CD4-positive, CD25-positive, alpha-beta regulatory T cell (primary cell): ENCODE measurements around the gene PIGL. TPM values are rescaled to one million over a fixed set of nuclear protein-coding genes. Genes with fewer than 3 reads are reported as not detected.

Experiments
- ATAC-seq, 2 donors: fragments of 150-1000 bp; cut with Tn5 transposase; one replicate each; pipeline ENCODE4 v1.10.0; 2021; ENCODE audit warnings: low read depth in 2 of 2, moderate number of reproducible peaks in 2 of 2, moderate library complexity in 1 of 2
- DNase-seq, 3 donors: peaks; one replicate each; pipeline versions ENCODE4 v3.0.0 to v3.0.0-alpha.2; 2012 to 2022; ENCODE audit warnings: mixed read lengths in 1 of 3
- H3K27ac ChIP-seq: one replicate; pipeline ENCODE4 v1.7.0; 2013; ENCODE audit warnings: mild to moderate bottlenecking, low read length; ENCODE audit not compliant: insufficient read depth, poor library complexity, severe bottlenecking
- H3K27me3 ChIP-seq: one replicate; pipeline ENCODE4 v1.7.0; 2013; ENCODE audit warnings: low read length; ENCODE audit not compliant: control insufficient read depth, insufficient read depth
- H3K36me3 ChIP-seq: one replicate; pipeline ENCODE4 v1.7.0; 2013; ENCODE audit warnings: mild to moderate bottlenecking, low read length, moderate library complexity; ENCODE audit not compliant: control insufficient read depth, insufficient read depth
- H3K4me1 ChIP-seq: 2 replicates; pipeline ENCODE4 v1.7.0; 2013; ENCODE audit warnings: mild to moderate bottlenecking, low read length; ENCODE audit not compliant: insufficient read depth, control insufficient read depth, poor library complexity, severe bottlenecking
- H3K4me3 ChIP-seq: one replicate; pipeline ENCODE4 v1.7.0; 2013; ENCODE audit warnings: low read depth, mild to moderate bottlenecking, low read length, moderate library complexity
- H3K9me3 ChIP-seq, 2 experiments: 1 replicate in 1 of 2; 2 replicates in 1 of 2; pipeline ENCODE4 v1.7.0; 2013; ENCODE audit warnings: low read length in 2 of 2, mild to moderate bottlenecking in 1 of 2, moderate library complexity in 1 of 2; ENCODE audit not compliant: control insufficient read depth in 2 of 2
- H3K27ac Mint-ChIP-seq, 3 donors: one replicate each; pipeline ENCODE4 v1.8.0; 2020 to 2022; ENCODE audit warnings: mild to moderate bottlenecking in 3 of 3, mixed read lengths in 3 of 3, moderate library complexity in 2 of 3
- H3K27me3 Mint-ChIP-seq: one replicate; pipeline ENCODE4 v1.8.0; 2022; ENCODE audit warnings: mild to moderate bottlenecking, mixed read lengths
- H3K36me3 Mint-ChIP-seq: one replicate; pipeline ENCODE4 v1.8.0; 2020; ENCODE audit warnings: mixed read lengths
- H3K4me1 Mint-ChIP-seq, 4 donors: one replicate each; pipeline ENCODE4 v1.8.0; 2020 to 2022; ENCODE audit warnings: mixed read lengths in 4 of 4, mild to moderate bottlenecking in 1 of 4
- H3K4me3 Mint-ChIP-seq, 4 donors: one replicate each; pipeline ENCODE4 v1.8.0; 2020 to 2022; ENCODE audit warnings: mild to moderate bottlenecking in 4 of 4, mixed read lengths in 4 of 4, moderate library complexity in 3 of 4
- H3K9me3 Mint-ChIP-seq, 7 donors: one replicate each; pipeline ENCODE4 v1.8.0; 2020 to 2022; ENCODE audit warnings: mixed read lengths in 7 of 7, mild to moderate bottlenecking in 3 of 7, moderate library complexity in 2 of 7
- polyA plus RNA-seq, 4 donors: library from polyadenylated mRNA; unstranded; fragments of 300-500 nt; fragmentation: Illumina TruSeq; gene quantifications; one replicate each; pipeline ENCODE4 v1.2.3, GENCODE V29; 2021
- total RNA-seq: library from RNA; stranded (reverse); gene quantifications from one replicate; pipeline ENCODE4 v1.2.3, GENCODE V29; 2022

Gene PIGL
- total and polyA plus RNA-seq, 5 donors from 2014 or later, result 8.7 to 59.4 (median 11.5) TPM

GRCh38 chr17:16358394-16358793, 141.4 kb downstream of the PIGL start:
- Histone ChIP-seq H3K27me3 (peaks cover 2% of the 10 kb centered on the region), H3K4me1 (peaks cover 3% of the 10 kb centered on the region), H3K27ac (no peak overlapping the region), H3K9me3 (no peaks in the 10 kb centered on the region), H3K4me3 (no peak overlapping the region), H3K36me3 (no peaks in the 10 kb centered on the region)
- Mint-ChIP-seq H3K4me1 (peaks cover 4 to 5% (median 4%) of the 10 kb centered on the region in 4 donors), H3K27ac (no peak overlapping the region), H3K27me3 (peaks cover 23% of the 10 kb centered on the region), H3K4me3 (peak overlapping the region in 1 of 4 donors; percentile 21), H3K9me3 (peaks cover 0 to 2% (median 0%) of the 10 kb centered on the region in 7 donors), H3K36me3 (no peaks in the 10 kb centered on the region)
- ATAC-seq (no peak), DNase-seq (no peak)

DNA sequence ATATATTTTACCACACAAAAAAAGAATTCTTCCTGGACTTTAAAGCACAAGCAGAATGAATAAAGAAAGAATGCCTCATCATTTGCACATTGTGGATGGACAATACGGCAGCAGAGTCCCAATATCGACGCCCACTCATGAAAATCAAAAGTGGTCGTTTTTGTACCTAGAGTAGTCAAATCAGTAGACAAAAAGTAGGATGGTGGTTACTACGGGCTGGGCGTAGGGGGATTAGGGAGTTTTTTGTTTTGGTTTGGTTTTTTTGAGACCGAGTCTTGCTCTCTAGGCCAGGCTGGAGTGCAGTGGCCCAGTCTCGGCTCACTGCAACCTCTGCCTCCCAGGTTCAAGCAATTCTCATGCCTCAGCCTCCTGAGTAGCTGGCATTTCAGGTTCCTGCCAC, 144.9 kb downstream of the PIGL start:
- H3K9me3 Mint-ChIP-seq, result no peaks in the 10 kb centered on the region

DNA sequence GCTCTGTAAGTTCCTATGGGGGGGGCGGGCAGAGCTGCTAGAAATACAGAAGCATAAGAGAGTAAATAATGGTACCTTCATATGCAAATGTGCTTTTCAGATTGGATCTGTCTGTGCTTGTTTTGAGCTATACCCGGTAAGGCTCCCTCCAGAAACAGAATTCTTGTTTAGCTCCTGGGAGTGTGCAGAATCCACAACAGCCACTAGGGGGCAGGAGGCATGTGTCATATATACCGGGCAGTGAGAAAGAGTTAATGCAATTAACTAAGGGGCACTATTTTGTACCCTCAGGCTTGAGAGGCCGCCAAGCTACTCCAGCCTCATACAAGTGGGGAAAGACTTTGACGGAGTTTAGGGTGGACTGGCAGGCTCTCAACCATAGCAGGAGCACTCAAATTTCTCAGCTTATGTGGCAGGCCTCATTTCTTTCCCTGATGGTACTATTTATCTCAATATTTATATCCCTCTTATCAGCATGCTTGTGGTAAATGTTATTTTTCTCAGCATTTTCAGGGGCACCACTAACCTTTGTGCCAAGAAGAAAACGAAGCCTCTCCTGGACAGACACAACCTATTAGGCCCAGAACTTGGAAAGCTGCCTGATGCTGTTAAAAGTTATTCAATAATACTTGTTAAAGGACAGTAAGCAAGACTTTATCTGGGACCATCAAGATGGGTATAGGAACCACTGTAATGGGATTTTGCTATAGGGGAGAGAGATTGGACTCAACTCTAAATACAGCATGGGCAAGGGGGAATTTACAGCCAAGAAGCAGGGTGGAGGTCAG, 146.9 kb downstream of the PIGL start:
- Mint-ChIP-seq H3K9me3 (no peaks in the 10 kb centered on the region), H3K4me1 (peaks cover 0 to 10% (median 4%) of the 10 kb centered on the region in 4 donors), H3K36me3 (no peaks in the 10 kb centered on the region), H3K27me3 (peaks cover 18% of the 10 kb centered on the region), H3K27ac (no peak overlapping the region), H3K4me3 (no peak overlapping the region)
- H3K4me3 ChIP-seq, result no peak overlapping the region
- H3K27ac ChIP-seq, result no peak overlapping the region
- ATAC-seq (peak; percentile 82 to 88), DNase-seq (peak; percentile 59 to 82 (median 69))
- no peaks in the 10 kb centered on the region for H3K4me1 ChIP-seq
- no peaks in the 10 kb centered on the region for H3K36me3 ChIP-seq
- no peaks in the 10 kb centered on the region for H3K9me3 ChIP-seq
- peaks cover 2% of the 10 kb centered on the region for H3K27me3 ChIP-seq

More for the DNA sequence above, 144.9 kb downstream of the PIGL start:
- Mint-ChIP-seq H3K4me1 (peaks cover 2 to 11% (median 4%) of the 10 kb centered on the region in 4 donors), H3K27me3 (peaks cover 25% of the 10 kb centered on the region), H3K27ac (no peak overlapping the region), H3K36me3 (no peaks in the 10 kb centered on the region), H3K4me3 (no peak overlapping the region)
- no peaks in the 10 kb centered on the region for H3K9me3 ChIP-seq
- H3K4me1 ChIP-seq, result no peaks in the 10 kb centered on the region
- no peak for DNase-seq
- peaks cover 2% of the 10 kb centered on the region for H3K27me3 ChIP-seq
- H3K27ac ChIP-seq, result no peak overlapping the region
- no peak overlapping the region for H3K4me3 ChIP-seq
- no peak for ATAC-seq
- H3K36me3 ChIP-seq, result no peaks in the 10 kb centered on the region

- Mint-ChIP-seq H3K9me3 (no peaks in the 10 kb centered on the region), H3K27ac (no peak overlapping the region)
Measured at GRCh38 chr17:16364625-16365024, 147.6 kb downstream of the PIGL start.

DNA sequence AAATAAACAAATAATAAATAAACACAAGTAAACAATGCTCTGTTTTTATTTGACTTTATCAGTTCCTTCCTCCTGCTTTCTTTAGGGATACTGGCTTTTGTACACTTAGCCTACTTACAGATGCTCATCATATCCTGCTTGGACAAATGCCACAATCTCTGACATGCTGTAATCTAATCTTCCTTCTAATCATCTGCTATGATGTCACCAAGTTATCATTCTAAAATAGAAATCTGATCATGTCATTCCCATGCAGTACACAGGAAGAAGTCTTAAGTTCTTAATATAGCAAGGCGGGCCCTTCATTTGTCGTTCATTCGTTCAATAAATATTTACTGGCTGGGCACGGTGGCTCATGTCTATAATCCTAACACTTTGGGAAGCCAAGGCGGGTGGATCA, 154.7 kb downstream of the PIGL start:
- ATAC-seq (no peak), DNase-seq (no peak)
- no peaks in the 10 kb centered on the region for H3K27me3 Mint-ChIP-seq
- H3K36me3 Mint-ChIP-seq, result no peaks in the 10 kb centered on the region
- Histone ChIP-seq H3K9me3 (no peaks in the 10 kb centered on the region), H3K4me1 (no peaks in the 10 kb centered on the region), H3K4me3 (no peak overlapping the region), H3K27me3 (no peaks in the 10 kb centered on the region), H3K36me3 (no peaks in the 10 kb centered on the region), H3K27ac (no peak overlapping the region)
- H3K27ac Mint-ChIP-seq, result no peak overlapping the region
- no peaks in the 10 kb centered on the region for H3K9me3 Mint-ChIP-seq
- H3K4me1 Mint-ChIP-seq, result peaks cover 0 to 2% (median 0%) of the 10 kb centered on the region in 4 donors
- no peak overlapping the region for H3K4me3 Mint-ChIP-seq

More at GRCh38 chr17:16364625-16365024, 147.6 kb downstream of the PIGL start:
- Histone ChIP-seq H3K27me3 (no peaks in the 10 kb centered on the region), H3K27ac (no peak overlapping the region), H3K36me3 (no peaks in the 10 kb centered on the region), H3K4me1 (no peaks in the 10 kb centered on the region), H3K9me3 (no peaks in the 10 kb centered on the region), H3K4me3 (no peak overlapping the region)
- DNase-seq (no peak), ATAC-seq (no peak)
- peaks cover 18% of the 10 kb centered on the region for H3K27me3 Mint-ChIP-seq
- peaks cover 0 to 10% (median 4%) of the 10 kb centered on the region in 4 donors for H3K4me1 Mint-ChIP-seq
- no peaks in the 10 kb centered on the region for H3K36me3 Mint-ChIP-seq
- no peak overlapping the region for H3K4me3 Mint-ChIP-seq

- ATAC-seq, result no peak
- Mint-ChIP-seq H3K9me3 (no peaks in the 10 kb centered on the region), H3K27me3 (no peaks in the 10 kb centered on the region), H3K36me3 (no peaks in the 10 kb centered on the region), H3K4me3 (no peak overlapping the region), H3K4me1 (peaks cover 0 to 2% (median 0%) of the 10 kb centered on the region in 4 donors), H3K27ac (no peak overlapping the region)
- no peaks in the 10 kb centered on the region for H3K27me3 ChIP-seq
- no peaks in the 10 kb centered on the region for H3K9me3 ChIP-seq
- H3K36me3 ChIP-seq, result no peaks in the 10 kb centered on the region
- H3K4me3 ChIP-seq, result no peak overlapping the region
- no peak for DNase-seq
- H3K4me1 ChIP-seq, result no peaks in the 10 kb centered on the region
- no peak overlapping the region for H3K27ac ChIP-seq
Measured at GRCh38 chr17:16374146-16374938, 157.3 kb downstream of the PIGL start.
